Spleen (tissue), 13 donors: ENCODE measurements around the gene CCNO. TPM values are rescaled to one million over a fixed set of nuclear protein-coding genes. Genes with fewer than 3 reads are reported as not detected.

Experiments used
- DNase-seq: peaks from one replicate; pipeline ENCODE4 v3.0.0-alpha.2; 2020
- H3K27ac ChIP-seq, 8 donors: fragments of 200-600 bp; sonication (generic) in 7 of 8; 1 replicate in 4 of 8; 2 replicates in 4 of 8; pipeline versions ENCODE4 v1.5.0 to v1.8.0; 2016 to 2021; ENCODE audit warnings: inconsistent platforms in 4 of 8, mild to moderate bottlenecking in 4 of 8, moderate library complexity in 1 of 8
- H3K27me3 ChIP-seq, 7 donors: fragments of 200-600 bp; sonication (generic) in 6 of 7; replicated peaks in 1 of 7; 1 replicate in 4 of 7; 2 replicates in 3 of 7; pipeline versions ENCODE4 v1.5.0 to v1.8.0; 2016 to 2021; ENCODE audit warnings: inconsistent platforms in 3 of 7, mild to moderate bottlenecking in 1 of 7
- H3K36me3 ChIP-seq, 6 donors: fragments of 200-600 bp; sonication (generic) in 5 of 6; 1 replicate in 4 of 6; 2 replicates in 2 of 6; pipeline versions ENCODE4 v1.5.0 to v1.8.0; 2016 to 2021; ENCODE audit warnings: inconsistent platforms in 2 of 6
- H3K4me1 ChIP-seq, 6 donors: fragments of 200-600 bp; sonication (generic) in 5 of 6; 1 replicate in 3 of 6; 2 replicates in 3 of 6; pipeline versions ENCODE4 v1.5.0 to v1.8.0; 2016 to 2021; ENCODE audit warnings: inconsistent platforms in 3 of 6
- H3K4me3 ChIP-seq, 8 donors: fragments of 200-600 bp; sonication (generic) in 7 of 8; 1 replicate in 4 of 8; 2 replicates in 4 of 8; pipeline versions ENCODE4 v1.5.0 to v1.8.0; 2016 to 2021; ENCODE audit warnings: inconsistent platforms in 4 of 8, mild to moderate bottlenecking in 4 of 8, moderate library complexity in 2 of 8
- H3K9me3 ChIP-seq, 8 donors: fragments of 200-600 bp; sonication (generic) in 7 of 8; 1 replicate in 4 of 8; 2 replicates in 4 of 8; pipeline versions ENCODE4 v1.5.0 to v1.8.0; 2016 to 2021; ENCODE audit warnings: inconsistent platforms in 4 of 8
- CTCF ChIP-seq, 11 experiments: fragments of 200-600 bp in 7 of 11; fragments of 450-650 bp in 4 of 11; sonication (generic) in 4 of 11; IDR thresholded peaks in 8 of 11; conservative IDR thresholded peaks in 3 of 11; 1 replicate in 7 of 11; 2 replicates in 4 of 11; pipeline versions ENCODE4 v1.4.0 to v1.8.0; 2016 to 2021; ENCODE audit warnings: antibody characterized with exemption in 11 of 11, inconsistent platforms in 4 of 11, mild to moderate bottlenecking in 1 of 11
- POLR2A ChIP-seq, 3 donors: fragments of 450-650 bp; IDR thresholded peaks; one replicate each; pipeline ENCODE4 v1.5.1; 2017; ENCODE audit warnings: antibody characterized with exemption in 3 of 3, mild to moderate bottlenecking in 1 of 3
- POLR2AphosphoS5 ChIP-seq, 3 donors: sonication (generic); formaldehyde crosslinking; IDR thresholded peaks; one replicate each; pipeline ENCODE4 v1.5.1; 2017; ENCODE audit warnings: antibody characterized with exemption in 3 of 3
- WGBS, 5 donors: extraction: QIAGEN DNeasy Blood & Tissue Kit in 3 of 5; methylation state at CpG; one replicate each; pipeline versions ENCODE4 v1.1.5 to v1.1.7; 2013 to 2018; 5-methylcytosine and 5-hydroxymethylcytosine counted together
- intact Hi-C: fragments of 100-400 bp; cut with DNase I; formaldehyde crosslinking; loops from one replicate; pipeline ENCODE4 v1.15.0; 2023; ENCODE audit warnings: low total_unique reads
- long read RNA-seq, 2 donors: transcript quantifications; one replicate each; lab custom pipeline, GENCODE V29; 2026
- polyA plus RNA-seq, 3 donors: library from polyadenylated mRNA; stranded (reverse); fragments of 200-250 nt; gene quantifications; one replicate each; pipeline ENCODE4 v1.2.1, GENCODE V29; 2013
- total RNA-seq, 7 donors: library from RNA; depleted of rRNA in 3 of 7; stranded (reverse); fragments of >200 nt in 3 of 7; fragmentation: NEBNext Ultra II Directional in 4 of 7; extraction: Animal tissue kit (Norgen Biotek cat#: 25700) in 4 of 7; gene quantifications; one replicate each; pipeline versions ENCODE4 v1.1.0 to v1.2.1, GENCODE V29; 2016 to 2021
- donor health status: healthy with polysubstance abuse.
- donor health status: DM: no; HTN: no; CAD: no; lungs with moderate emphysema.
- donor health status: DM: no; HTN: no; CAD: no.
- donor health status: Bipolar disorder and iron deficiency.
- donor health status: healthy.
- donor health status: DM: no; HTN: no; CAD: no.
- donor health status: DM: yes; HTN: yes; CAD: no.

The CCNO gene
- total RNA-seq (not detected), polyA plus RNA-seq (under 1 TPM; 0.10 to 0.33 (median 0.22) TPM)
- long read RNA-seq, donor 1 = 0 reads
- long read RNA-seq, donor 2 = 0 reads

GRCh38 chr5:55232985-55233928 is at the start of gene CCNO:
TSS of gene CCNO (minus strand) at chr5:55233608. CDS start at chr5:55233523, 85 bp downstream.
- DNase-seq = peak; percentile 86
- TF ChIP-seq POLR2AphosphoS5 (IDR thresholded peaks at IDR 0.05) (peak in 2 of 3 donors; percentile 53 to 56), POLR2A (IDR thresholded peaks at IDR 0.05) (no peak)
- Histone ChIP-seq H3K27me3 (peaks cover 36 to 100% (median 82%) of the 10 kb centered on the region in 7 donors), H3K9me3 (no peaks in the 10 kb centered on the region), H3K27ac (no peak within 1 kb of the TSS), H3K36me3 (no peaks in the 10 kb centered on the region), H3K4me3 (peak within 1 kb of the TSS; percentile 42 to 83 (median 59)), H3K4me1 (peaks cover 32 to 42% (median 38%) of the 10 kb centered on the region in 6 donors)
- WGBS, 5 donors = 0 to 1% (median 1%) methylated on average over 20 to 106 of the region's 106 CpGs
- intact Hi-C loops = no loop called here

- 94 to 97% (median 95%) methylated on average over 4 of the region's 4 CpGs for WGBS, 5 donors
- Histone ChIP-seq H3K27ac (no peak overlapping the region), H3K4me1 (no peaks in the 10 kb centered on the region), H3K27me3 (no peaks in the 10 kb centered on the region), H3K9me3 (no peaks in the 10 kb centered on the region), H3K36me3 (peaks cover 4 to 100% (median 86%) of the 10 kb centered on the region in 6 donors), H3K4me3 (no peak overlapping the region)
- intact Hi-C loops = no loop called here
- no peak for DNase-seq
- TF ChIP-seq POLR2A (IDR thresholded peaks at IDR 0.05) (no peak), CTCF (IDR thresholded peaks at IDR 0.05 in 8 of 11, conservative IDR thresholded peaks at IDR 0.05 in 3 of 11) (no peak), POLR2AphosphoS5 (IDR thresholded peaks at IDR 0.05) (no peak)
Measured at GRCh38 chr5:55278778-55279177, 45.4 kb upstream of the CCNO start.

- 88 to 100% (median 100%) methylated on average over 1 of the region's 1 CpG for WGBS, 5 donors
- intact Hi-C loops = no loop called here
Measured at GRCh38 chr5:55276771-55277170, 43.4 kb upstream of the CCNO start.

GRCh38 chr5:55258339-55258738 is 24.9 kb upstream of the CCNO start:
- 96 to 98% (median 97%) methylated on average over 3 of the region's 3 CpGs for WGBS, 5 donors
- H3K36me3 ChIP-seq = peaks cover 0 to 94% (median 76%) of the 10 kb centered on the region in 6 donors

More at GRCh38 chr5:55276771-55277170, 43.4 kb upstream of the CCNO start:
- Histone ChIP-seq H3K9me3 (no peaks in the 10 kb centered on the region), H3K27ac (no peak overlapping the region), H3K27me3 (no peaks in the 10 kb centered on the region), H3K4me1 (no peaks in the 10 kb centered on the region), H3K4me3 (no peak overlapping the region), H3K36me3 (peaks cover 4 to 100% (median 84%) of the 10 kb centered on the region in 6 donors)
- no peak for DNase-seq
- no peak for TF ChIP-seq CTCF (IDR thresholded peaks at IDR 0.05 in 8 of 11, conservative IDR thresholded peaks at IDR 0.05 in 3 of 11)
- no peak for TF ChIP-seq POLR2AphosphoS5 (IDR thresholded peaks at IDR 0.05)
- no peak for TF ChIP-seq POLR2A (IDR thresholded peaks at IDR 0.05)

More at GRCh38 chr5:55258339-55258738, 24.9 kb upstream of the CCNO start:
- H3K4me3 ChIP-seq = no peak overlapping the region
- no peak overlapping the region for H3K27ac ChIP-seq
- H3K9me3 ChIP-seq = no peaks in the 10 kb centered on the region
- no peaks in the 10 kb centered on the region for H3K4me1 ChIP-seq
- no peak for TF ChIP-seq CTCF (IDR thresholded peaks at IDR 0.05 in 8 of 11, conservative IDR thresholded peaks at IDR 0.05 in 3 of 11)
- TF ChIP-seq POLR2AphosphoS5 (IDR thresholded peaks at IDR 0.05) = no peak
- TF ChIP-seq POLR2A (IDR thresholded peaks at IDR 0.05) = no peak
- intact Hi-C loops = no loop called here
- DNase-seq = no peak
- H3K27me3 ChIP-seq = no peaks in the 10 kb centered on the region
